HG03135 (cell line): ENCODE data around the gene CHCHD3.
"Not testable (repeated sequence)": the region's sequence is repeated elsewhere in the genome, so short reads cannot be mapped to it uniquely, and the experiment has no call there.

ENCODE experiments used
- ATAC-seq: cut with Tn5 transposase; IDR thresholded peaks from one replicate; pipeline ENCODE4 v1.9.1; 2021; ENCODE audit warnings: mild to moderate bottlenecking, moderate library complexity; ENCODE audit not compliant: unreplicated experiment

Gene CHCHD3

DNA sequence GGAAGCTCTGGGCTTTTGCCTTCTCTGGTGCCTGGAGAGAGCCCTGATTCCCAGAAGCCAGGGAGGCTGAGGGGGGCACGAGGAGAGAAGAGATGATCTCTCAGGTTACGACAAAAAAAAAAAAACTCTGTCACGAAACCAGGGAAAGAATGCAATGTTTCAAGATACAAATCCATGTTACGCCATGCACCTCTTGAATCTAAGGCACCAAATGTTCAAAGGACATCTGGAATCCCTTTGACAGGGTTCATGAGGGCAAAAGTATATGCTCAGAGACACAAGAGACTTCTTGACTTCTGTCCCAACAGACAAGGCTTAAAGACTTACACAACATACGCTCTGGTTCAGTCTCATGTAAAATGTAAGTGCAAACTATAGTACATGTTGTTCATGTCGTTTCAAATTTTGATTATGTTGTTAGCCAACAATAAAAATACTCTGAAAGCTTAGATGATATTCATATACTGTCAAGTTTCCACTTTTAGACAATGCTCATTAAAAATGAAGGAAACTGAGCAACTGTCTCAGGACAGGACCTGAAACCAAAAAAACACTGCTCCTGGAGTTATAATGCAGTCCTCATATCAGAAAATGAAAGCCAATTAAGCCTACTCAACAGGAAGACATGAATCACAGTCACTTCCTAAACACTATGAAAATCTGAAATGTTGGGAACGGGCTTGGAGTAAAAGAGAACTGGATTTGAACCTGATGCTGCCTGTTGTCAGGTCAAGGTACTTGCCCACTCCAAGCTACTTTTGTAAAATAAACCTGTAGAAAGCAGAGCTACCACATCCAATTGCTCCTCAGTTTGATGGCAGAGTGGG lies 72.3 kb downstream of the CHCHD3 start:
- no peak for ATAC-seq

DNA sequence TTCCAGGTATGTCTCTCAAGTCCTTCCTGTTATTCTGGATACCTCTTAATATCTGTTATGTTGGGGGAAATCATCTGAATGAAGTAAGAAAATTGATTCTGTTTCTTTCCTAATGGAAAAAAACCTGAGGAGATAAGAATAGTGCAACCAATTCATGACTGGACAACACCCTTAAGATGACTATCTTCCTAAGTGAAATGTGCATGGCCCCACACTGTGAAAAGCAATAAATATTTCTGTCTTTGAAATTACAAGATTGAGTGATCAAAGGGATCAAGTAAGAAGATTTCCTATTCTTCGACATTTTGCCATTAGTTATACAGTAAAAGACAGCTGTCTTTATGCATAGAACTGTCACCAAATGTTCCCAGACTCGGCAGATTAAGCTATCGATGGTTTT lies 73.9 kb downstream of the CHCHD3 start:
- no peak for ATAC-seq

DNA sequence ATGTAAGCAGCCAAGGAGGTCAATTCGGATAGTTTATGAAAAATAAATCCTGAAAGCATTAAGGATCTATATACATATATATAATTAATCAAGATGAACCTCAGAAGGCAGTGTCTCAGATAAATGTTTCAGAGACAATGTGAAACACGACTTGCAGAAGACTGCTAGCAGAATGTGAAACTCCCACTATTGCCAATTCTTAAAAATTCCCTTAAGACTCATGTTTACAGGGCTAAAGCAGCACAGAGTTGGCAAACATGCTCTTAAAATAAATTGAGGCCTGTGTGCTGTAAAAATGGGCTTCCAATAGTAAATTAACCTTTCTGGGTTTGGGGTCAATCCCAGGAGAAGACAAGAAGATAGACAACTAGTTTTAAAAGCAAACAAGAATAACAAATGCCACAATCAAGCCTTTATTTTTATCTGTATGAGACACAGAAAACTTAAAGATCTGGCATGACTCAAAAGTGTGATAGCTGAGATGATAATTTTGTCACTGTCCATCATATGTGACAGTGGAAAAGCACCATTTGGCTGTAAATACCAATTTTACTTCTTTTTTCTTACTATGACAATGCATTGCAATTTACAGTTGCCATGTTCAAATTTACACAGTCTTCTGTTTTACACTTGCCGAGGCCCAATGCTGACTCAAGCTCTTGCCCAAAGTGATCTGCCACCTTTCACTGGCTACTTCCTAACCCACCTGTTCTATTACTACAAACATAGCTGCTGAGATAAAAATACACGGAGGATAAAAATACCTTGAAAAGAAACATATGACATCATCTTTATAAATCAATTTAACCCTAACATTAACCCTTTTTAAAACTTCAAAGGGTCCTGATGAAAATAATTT lies 78.6 kb downstream of the CHCHD3 start:
- ATAC-seq = no peak

DNA sequence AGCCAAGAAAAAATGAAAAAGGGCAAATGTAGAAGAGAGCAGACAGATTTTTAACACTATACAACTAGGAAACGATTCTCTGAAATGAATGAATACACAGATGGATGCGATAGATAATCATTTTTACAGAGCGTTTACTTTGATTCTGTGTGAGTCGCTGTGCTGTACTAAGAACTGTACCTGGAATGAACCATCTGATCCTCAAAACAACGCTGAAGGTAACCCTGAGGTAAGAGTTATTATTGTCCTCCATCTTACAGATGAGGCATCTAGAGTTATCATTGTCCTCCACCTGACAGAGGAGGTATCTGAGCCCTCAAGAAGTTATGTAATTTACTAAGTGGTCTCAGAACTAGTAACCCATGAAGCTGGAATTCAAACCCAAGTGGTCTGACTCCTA lies 80.2 kb downstream of the CHCHD3 start:
- ATAC-seq = no peak

DNA sequence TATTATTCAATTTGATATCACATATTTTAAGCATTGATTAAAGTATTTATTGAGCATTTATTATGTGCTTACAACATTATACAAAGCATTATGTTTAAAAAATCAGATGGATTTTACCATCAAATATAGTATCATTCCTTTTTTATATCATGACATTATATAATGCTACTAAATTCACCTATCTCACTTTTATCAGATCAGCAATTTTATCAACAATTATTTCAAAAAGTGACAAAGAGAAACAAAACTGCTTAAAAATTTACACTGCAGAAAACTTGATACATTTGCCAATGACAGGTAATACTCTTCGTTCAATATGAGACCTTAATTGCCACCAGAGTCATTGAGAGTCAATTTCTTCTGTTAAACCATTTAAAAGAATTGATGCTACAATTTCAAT lies 82.0 kb downstream of the CHCHD3 start:
- no peak for ATAC-seq

DNA sequence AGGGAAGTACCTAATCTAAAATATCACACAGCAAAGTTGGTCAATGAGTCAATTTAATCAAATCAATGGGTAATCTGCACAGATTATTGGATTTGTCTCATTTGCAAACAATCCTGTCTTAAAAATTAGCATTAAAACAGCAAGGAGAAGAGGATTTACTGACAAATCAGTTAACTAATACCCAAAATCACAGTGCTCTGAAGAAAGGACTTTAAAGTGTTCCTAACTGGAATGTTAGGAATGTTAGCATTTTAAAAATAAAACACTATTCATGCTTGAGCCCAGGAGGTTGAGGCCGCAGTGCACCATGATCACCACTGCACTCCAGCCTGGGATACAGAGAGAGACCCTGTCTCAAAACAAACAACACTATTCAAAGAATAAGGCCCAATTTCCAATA lies 83.1 kb downstream of the CHCHD3 start:
- ATAC-seq = no peak

DNA sequence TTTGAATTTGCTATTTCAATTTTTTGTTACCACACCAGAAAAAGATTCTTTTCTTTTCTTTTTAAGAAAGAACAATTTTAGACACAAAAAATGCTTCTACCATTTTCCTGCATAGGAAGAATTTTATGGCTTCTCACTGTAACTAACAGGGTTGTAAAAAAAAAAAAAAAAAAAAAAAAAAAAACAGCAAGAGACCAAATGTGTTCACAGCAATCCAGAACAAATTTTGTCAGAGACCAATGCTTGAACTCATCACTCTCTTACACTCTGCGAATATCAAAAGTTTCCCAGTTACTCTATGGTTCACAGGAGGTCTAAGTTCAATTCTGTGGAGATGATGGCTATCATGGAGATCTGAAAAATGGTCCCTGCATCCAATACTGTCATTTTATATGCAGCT lies 84.4 kb downstream of the CHCHD3 start:
- ATAC-seq = no peak

DNA sequence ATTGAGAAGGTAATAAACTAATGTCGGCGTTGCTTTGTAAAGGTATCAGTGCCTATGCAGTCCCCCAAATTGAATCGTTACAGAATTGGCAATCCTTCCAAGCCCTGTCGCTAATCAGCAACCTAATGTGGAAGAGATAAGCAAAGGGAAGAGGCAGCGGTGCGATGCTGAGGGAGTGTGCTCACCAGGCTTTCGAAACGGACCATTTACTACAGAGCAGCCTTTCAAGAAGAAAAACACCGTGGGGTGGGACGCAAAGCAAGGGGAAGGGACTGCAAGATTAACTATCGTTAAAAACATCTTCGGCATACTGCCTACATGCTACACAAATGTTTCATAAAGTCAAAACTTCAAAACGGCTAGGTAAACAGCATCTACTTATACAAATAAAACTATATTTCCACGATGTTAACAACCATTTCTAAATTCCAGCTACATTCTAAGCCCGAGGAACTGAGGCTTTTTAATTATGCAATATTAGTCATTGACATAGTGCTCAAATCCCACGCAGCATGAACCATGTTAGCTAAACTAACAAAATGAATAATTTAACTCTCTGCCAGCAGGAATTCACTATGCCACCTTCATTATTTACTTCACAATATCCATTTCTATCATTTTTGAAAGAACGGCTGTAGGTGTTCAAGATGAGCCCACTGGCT lies 85.2 kb downstream of the CHCHD3 start:
- ATAC-seq = no peak

DNA sequence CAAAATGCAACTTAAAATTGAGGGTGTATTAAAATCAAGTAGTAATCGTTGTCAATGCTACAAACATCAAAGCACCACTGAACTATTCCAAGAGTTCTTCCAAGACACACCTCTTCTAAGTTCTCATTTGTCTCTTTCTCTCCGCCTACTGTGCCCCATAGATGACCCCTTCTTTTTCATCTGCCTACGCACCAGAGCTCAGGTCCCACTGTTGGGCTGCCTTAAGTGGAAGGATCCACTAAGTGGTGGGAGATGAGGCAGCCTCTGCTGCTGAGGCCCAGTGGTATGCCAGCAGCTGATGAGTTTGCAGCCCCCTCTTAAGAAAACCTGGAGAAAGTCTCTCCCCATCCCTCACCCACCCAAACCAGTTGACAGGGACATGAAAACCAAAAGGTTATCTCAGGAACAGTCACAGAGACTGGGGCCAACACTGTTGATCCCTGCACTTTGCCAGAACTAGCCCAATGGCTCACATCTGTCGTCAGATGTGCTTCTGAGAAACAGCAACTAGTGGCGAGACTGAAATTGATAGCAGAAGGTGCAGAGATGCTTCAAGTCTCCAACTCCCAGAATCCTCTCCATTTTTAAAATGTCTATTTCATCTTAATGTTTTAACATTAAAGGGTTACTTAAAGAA lies 88.4 kb downstream of the CHCHD3 start:
- ATAC-seq = no peak

DNA sequence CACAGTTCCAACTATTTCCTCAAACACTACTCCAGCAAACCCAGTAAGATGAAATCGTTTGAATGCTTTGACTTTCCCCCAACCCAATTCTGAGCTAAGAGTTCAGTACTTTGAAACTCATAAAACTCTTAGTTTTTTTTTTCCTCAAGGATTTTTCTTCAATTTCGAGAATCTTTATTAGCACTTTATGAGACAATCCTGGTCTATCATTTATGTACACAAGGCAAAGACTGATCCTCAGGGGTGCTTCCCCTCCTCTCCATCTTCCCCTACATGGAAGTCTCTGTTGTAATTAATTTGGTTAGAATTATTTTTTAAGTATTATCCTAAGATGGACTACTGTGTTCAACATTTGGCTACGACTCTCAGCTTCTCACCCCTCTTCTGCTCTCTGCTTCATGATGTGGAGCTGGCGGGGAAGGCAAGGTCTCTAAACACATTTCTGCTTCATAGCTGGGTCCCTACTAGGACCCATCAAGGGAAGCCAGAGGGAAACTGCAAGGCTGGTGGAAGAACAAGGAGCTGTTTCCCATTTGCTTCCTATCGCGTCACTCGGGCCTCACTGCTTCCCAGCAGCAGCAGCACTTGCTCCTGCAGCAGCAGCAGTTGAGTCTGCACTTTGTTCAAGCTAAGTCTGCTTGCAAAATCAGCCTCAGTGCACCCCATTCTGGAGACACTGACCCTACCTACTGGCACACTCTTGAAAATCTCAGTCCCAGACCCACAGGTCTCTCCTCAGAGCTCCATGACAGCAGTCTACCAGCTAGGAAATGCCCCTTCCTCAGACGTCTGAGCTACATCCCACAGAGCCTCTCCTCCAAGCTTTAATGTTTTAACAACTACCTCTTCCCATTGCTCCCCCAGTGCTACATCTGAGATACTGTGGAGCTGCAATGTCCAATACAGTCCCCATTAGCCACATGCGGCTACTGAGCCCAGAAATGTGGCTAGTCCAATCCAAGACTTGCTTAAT lies 90.0 kb downstream of the CHCHD3 start:
- ATAC-seq = no peak

DNA sequence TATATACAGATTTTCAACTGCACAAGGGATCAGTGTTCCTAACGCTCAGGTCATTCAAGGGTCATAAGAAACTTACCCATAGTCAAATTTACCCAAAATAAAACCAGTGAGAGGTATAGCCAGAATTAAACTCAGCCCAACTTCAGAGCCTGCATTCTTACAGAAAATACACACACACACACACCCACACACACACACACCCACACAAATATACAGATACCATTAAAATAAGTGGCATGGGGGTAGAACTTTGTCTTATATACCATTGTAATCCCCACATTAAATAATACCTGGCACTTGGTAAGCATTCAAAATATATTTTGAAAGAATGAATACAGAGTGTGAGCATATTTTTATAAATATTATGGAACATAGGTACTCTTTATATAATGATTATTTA lies 93.8 kb downstream of the CHCHD3 start:
- no peak for ATAC-seq

DNA sequence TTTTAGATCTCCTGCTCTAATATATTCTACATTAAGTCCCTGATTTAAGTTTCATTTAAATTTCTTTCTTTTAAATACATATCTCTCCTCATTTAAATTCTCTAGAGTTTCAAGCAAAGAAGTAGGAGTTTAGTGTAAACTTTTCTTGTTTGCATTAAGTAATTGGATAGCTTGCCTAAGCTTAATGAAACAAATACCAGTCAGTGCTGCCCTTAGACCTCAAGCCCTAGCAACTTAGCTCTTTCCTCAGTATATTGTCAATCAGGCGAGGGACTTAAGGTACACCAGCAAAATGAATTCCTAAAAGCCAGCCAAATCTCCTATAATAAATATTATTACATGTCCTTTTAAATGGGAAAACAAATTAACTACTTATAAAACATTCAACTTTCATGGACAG lies 101.5 kb downstream of the CHCHD3 start:
- no peak for ATAC-seq

DNA sequence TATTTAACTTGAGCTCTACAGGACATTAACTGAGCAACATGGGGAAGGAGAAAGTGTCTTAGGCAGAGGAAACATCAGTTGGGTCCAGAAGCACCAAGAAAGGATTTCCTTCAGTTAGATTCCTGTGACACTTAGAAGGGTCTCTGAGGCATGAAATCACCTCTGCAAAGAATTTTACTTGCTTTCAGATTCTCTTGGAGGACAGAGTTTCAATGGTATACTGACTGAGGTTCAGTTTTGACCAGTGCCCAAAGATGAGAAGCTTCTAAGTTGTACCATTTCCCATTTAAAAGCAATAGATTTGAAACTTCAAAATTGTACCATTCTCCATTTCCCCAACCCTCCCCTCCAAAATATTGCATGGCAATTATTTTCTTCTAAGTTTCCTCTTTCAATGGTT lies 102.4 kb downstream of the CHCHD3 start:
- ATAC-seq = no peak

DNA sequence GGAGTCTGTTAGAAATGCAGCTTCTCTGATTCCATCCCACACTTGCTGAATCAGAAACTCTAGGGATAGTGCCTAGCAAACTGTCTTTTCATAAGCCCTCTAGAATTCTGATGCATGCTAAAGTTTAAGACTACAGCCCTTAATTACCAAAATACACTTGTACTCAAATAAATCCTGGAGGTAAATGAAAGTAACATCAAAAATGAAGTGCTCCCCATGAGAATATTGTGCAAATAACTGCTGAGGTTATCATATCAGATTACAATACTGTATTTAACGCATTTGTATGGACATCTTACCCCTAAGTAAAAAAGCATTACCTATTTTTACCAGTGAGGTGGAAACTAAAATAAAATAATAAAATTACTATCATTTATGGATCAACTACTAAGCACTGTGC lies 104.7 kb downstream of the CHCHD3 start:
- no peak for ATAC-seq

DNA sequence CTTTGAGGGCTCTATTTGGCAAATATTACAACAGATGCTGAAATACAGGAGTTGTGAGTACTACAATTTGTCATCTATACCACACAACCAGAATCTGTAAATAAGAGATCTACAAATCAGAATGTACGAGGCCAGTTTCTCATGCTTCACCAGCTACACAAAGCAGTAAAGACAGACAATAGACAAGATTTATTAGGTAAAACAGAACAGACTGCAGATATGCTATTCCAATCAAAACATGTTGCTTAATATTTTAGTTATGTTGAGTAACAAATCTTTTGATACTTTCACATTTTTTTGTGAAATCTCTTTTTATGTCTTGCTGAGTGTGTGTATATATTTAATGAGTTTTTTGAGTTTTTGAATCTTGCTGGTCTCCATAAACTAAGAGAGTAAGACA lies 109.1 kb downstream of the CHCHD3 start:
- no peak for ATAC-seq

DNA sequence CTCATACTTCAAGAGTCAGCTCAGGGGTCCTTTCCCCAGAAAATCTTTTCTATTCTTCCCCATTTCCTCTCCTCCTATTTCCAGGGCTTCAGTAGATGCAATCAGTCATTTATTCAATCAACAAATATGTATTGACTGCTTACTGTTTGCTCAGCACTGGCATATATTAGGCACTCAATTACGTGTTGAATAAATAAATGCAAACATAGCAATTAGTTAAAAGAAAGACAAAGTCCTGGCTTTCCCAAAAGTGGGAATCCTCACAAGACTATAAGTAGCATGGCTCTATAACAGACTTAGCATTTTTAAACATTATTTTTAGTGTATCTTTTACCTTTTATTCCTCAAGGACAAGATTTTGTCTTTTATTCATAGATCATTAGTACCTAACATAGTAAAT lies 111.6 kb downstream of the CHCHD3 start:
- no peak for ATAC-seq

DNA sequence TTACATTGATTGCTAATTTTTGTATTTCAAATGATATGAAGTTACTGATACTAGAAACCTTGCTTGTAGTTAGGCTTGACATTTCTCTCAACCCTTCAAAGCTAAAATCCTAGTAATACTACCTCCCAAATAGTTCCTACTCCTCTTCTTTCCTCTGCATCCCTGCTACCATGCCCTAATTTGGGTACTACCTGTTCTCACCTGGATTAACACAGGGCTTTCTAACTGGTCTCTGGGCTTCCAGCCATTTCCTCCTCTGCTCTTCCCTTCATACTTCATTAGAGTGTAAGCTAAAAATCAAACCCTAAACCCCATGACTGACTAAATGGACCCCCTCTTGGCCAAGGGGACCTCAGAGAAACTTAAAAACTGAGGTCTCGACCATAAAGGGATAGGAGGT lies 112.4 kb downstream of the CHCHD3 start:
- no peak for ATAC-seq

DNA sequence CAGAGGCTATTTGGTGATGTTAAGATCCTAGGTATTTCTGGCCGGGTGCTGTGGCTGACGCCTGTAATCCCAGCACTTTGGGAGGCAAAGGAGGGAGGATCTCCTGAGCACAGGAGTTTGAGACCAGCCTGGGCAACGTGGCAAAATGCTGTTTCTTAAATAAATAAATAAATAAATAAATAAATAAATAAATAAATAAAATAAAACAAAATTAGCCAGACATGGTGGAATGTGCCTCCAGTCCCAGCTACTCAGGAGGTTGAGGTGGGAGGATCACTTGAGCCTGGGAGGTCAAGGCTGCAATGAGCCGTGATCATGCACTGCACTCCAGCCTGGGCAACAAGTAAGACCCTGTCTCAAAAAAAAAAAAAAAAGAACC lies 114.4 kb downstream of the CHCHD3 start:
- not testable (repeated sequence) for ATAC-seq

DNA sequence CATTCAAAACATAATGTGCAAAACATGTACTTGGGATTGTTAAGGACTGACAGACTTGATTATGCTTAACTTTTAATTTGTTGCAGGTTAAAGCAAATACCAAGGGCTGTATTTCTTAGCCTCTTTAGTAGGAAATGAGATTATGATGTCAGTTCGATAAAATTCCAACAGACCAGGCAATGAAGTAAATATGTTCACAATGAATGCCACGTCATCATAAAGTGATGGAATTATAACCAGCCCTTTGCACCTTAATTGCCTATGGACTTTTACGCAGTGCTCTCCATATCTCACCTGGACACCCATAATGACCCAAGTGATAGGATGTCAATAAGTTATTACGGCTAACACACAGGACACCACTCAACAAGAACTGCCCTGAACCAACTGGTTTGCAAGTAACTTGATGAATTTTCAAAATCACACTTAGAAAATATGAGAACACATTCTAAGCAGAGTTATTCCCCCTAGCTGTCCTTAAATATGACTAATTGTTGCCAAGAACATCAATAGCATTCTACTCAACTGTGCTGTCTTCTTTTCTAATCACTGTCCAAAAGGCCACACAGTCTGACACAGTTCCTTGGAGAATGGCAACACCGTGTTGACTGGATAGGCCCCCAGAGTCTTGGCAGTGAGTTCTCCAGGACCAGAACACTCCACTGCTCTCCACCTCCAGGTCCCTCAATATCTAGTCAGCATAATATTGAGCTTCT lies 115.0 kb downstream of the CHCHD3 start:
- no peak for ATAC-seq
